Measurements from ENCODE around the gene NBEAL2.
"Not testable (repeated sequence)": the region's sequence is repeated elsewhere in the genome, so short reads cannot be mapped to it uniquely, and the experiment has no call there.

Gene NBEAL2

GRCh38 chr3:47016086-47016933 lies 36.8 kb downstream of the NBEAL2 start:
- DNase-seq, result no peak

DNA sequence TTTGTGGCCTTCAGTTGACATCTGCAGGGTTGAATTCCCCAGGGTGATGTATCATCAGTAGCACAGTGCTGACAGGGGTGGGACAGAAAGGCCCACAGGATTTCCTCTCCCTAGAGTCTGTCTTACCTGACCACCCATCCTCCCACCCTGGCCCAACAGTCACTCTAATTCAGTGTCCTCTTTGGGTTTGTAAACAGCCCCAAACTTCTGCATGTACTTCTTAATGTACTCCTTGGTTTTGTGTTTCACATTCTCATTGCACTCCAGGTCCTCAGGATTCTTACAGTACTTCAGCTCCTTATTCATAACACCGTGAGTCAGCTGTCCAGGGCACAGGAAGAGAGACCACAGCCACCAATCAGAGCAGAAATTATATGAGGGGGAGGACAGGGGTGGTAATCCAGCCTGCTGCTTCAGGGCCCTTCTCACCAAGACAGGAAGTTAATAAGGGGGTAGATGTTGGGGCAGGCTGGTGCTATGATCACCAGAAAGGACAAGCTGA lies 37.5 kb downstream of the NBEAL2 start:
- DNase-seq, result no peak

DNA sequence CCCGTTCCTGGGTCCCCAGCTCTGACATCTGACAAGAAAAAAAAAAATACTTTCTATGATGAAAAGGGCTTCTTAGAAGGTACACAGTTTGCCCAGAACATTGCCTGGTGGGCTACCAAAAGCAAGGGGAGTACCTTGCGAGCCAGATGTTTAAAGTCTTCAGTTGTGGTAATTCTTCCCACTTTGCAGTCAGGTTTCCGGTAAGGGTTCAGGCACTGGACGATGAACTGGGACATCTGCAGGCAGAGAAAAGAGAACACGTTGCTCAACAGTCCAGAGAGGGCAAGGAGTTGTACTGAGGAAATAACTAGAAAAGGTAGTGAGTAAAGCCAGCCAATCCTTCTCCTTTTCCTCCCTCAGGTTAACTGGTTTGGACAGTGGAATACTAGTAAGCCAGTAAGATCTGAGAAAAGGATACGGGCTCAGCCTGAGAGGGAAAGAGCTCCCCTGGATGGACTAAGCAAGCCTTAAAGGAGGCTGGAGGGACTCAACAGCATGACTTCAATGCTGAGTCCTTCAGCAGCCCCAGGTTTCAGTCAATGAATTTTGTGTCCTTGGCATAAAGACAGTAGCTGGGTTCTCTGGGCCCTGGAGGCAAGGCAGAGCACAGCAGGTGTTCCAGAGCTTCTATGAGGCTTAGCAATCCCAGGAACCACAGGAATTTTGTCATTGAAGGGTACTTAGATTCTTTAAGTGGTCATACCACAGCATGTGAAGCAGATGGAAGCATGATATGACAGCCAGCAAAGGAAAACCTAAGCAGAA lies 38.2 kb downstream of the NBEAL2 start:
- DNase-seq, result no peak

GRCh38 chr3:47018269-47018611 lies 38.8 kb downstream of the NBEAL2 start:
- DNase-seq, result no peak

- no peak for DNase-seq
Measured at GRCh38 chr3:47019201-47019600, 39.7 kb downstream of the NBEAL2 start.

GRCh38 chr3:47020311-47020710 lies 40.8 kb downstream of the NBEAL2 start:
- no peak for DNase-seq

DNA sequence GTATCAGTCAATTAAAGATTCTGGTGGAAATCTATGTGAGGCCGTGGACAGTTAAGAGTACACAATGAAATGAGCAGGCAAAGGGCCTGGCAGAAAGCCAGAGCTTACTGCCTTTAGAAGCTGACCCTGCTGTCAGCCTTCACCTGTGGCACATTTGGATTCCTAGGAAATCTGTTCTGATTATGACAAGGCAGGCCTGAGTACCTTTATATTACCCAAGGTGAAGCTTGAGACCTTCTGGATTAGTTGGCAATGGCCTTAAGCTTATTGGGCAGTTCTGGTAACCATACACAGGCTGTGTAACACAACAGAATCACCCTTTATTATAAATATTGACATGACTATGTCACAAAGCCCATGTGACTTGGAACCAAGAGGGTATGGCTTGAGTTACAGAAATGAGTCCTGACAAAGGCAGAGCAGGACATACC lies 43.2 kb downstream of the NBEAL2 start:
- no peak for DNase-seq

GRCh38 chr3:47024932-47025331 lies 45.5 kb downstream of the NBEAL2 start:
- no peak for DNase-seq

DNA sequence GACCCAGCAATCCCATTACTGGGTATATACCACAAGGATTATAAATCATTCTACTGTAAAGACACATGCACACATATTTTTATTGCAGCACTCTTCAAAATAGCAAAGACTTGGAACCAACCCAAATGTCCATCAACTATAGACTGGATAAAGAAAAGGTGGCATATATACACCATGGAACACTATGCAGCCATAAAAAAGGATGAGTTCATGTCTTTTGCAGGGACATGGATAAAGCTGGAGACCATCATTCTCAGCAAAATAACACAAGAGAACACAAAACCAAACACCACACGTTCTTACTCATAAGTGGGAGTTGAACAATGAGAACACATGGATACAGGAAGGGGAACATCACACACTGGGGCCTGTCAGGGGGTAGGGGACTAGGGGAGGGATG lies 47.0 kb downstream of the NBEAL2 start:
- DNase-seq, result not testable (repeated sequence)

DNA sequence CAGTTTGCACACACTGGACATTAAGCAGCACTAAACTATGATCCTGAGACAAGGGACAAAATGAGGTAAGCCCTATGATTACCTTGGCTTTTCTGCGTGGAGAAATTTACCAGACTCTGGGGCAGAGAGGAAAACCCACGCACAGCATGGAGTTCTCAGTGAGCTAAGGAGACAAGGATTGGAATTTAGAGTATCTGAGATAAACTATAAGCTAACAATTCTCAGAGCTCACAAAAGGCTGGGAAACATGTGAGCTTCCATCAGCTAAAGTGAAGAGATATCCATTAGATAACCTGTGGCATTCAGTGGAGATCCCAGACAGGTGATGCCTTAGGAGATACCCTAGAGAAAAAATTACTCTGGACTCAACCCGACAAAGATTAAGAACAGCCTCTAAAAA lies 48.7 kb downstream of the NBEAL2 start:
- DNase-seq, result no peak

GRCh38 chr3:47028667-47029066 lies 49.2 kb downstream of the NBEAL2 start:
- DNase-seq, result no peak

DNA sequence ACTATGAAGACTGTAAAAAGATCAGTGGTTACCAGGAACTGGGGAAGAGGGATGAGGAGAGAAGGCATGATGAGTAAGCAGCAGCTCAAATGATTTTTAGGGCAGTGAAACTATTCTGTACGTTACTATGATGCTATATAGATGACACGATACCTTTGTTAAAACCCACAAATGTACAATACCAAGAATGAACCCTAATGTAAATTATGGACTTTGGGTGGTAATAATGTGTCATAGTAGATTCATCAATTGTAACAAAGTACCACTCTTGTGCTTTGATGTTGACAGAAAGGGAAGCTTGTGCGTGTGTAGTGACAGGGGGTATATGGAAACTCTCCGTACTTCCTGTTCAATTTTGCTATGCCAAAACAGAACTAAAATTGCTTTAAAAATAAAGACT lies 51.6 kb downstream of the NBEAL2 start:
- DNase-seq, result not testable (repeated sequence)

- no peak for DNase-seq
Measured at GRCh38 chr3:47034868-47035489, 55.5 kb downstream of the NBEAL2 start.

- DNase-seq, result no peak
Measured at GRCh38 chr3:47035645-47036044, 56.2 kb downstream of the NBEAL2 start.

- DNase-seq, result no peak
Measured at GRCh38 chr3:47036145-47036544, 56.7 kb downstream of the NBEAL2 start.

DNA sequence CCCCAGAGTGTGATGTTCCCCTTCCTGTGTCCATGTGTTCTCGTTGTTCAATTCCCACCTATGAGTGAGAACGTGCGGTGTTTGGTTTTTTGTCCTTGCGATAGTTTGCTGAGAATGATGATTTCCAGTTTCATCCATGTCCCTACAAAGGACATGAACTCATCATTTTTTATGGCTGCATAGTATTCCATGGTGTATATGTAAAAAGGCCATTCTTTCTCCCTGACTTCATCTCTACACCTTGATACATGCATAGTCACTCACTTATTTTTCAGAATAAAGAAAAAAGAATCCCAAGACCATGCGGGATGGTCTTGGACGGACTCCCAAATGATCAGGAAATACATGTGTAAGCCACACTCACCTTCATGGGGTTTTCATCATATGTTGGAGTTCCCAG lies 57.8 kb downstream of the NBEAL2 start:
- DNase-seq, result not testable (repeated sequence)

DNA sequence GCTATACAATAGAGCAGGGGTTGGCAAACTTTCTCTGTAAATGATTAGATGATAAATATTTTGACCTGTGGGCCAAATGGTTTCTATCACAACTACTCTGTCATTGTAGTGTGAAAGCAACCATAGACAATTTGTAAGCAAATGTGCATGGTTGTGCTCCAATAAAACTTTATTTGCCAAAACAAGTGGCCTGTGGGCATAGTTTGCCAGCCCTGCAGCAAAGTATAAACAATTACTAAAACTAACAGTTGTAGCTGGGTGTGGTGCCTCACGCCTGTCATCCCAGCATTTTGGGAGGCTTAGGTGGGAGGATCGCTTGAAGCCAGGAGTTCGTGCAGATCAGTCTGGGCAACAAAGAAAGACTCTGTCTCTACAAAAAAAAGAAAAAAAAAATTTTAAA lies 61.6 kb downstream of the NBEAL2 start:
- no peak for DNase-seq

- DNase-seq, result no peak
Measured at GRCh38 chr3:47042231-47042791, 62.8 kb downstream of the NBEAL2 start.

GRCh38 chr3:47047069-47047468 lies 67.6 kb downstream of the NBEAL2 start:
- no peak for DNase-seq

DNA sequence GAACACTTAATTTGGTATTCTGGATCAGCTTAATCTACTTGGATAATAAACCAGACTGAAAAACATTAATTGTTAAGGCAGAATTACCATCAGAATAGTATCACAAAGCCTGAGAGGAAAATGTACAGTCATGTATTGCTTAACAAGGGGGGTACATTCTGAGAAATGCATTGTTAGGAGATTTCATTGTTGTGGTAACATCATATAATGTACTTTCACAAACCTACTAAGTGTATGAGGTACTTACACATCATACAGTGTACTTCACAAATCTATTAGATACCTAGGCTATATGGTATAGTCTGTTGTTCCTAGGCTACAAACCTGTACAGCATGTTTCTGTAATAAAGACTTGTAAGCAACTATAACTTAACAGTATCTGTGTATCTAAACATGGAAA lies 68.2 kb downstream of the NBEAL2 start:
- no peak for DNase-seq

- no peak for DNase-seq
Measured at GRCh38 chr3:47054412-47054811, 74.9 kb downstream of the NBEAL2 start.

DNA sequence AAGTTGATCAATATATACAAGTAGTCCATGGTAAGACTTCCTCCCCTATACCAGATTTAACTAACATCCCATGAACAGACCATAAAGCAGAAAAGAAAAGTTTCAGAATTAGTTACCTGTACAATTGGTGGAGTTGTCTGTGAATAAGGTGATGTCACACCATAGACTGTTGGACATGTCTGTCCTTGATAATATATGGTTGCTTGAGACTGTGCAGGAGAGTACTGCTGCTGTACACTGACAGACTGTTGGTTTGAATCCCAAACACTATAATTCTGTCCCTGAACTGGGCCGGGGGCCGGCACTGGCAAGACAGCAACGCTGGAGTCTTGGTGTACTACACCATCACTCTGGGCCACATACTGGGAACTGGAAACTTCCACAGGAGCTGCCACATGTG lies 77.2 kb downstream of the NBEAL2 start:
- no peak for DNase-seq

DNA sequence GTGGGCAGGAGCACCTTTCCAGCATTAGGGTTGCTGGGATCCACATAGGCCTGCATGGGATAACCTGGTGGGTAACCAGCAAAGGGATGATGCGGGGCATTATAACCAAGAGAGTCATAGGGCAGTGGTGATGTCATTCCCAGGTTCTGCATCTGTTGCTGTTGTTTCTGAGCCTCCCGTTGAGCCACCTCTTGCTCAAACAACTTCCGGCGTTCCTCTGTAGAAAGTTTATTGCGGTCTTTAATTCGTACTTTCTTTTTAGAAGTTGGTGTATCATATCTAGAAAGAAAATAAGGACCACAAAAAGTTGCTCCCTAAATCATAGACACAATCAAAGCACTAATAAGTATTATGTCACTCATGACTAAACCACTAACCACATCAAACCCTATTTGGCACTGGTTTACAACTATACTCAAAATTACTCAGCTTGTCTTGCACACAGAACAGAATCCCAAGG lies 77.8 kb downstream of the NBEAL2 start:
- DNase-seq, result no peak
